ENCODE measurements around the gene PCSK6. TPM values are rescaled to one million over a fixed set of nuclear protein-coding genes. Genes with fewer than 3 reads are reported as not detected.

PCSK6 gene
- total RNA-seq, 1 experiment from 2014 or later, result 10.6 TPM

- in situ Hi-C loops (cut with HindIII; ENCODE audit: low pct_unique_long_range_greater_than_20kb, low sequenced_read_pairs), result no loop called here
- H3K36me3 ChIP-seq (ENCODE audit: control insufficient read depth, insufficient read depth, low read length), result no peaks in the 10 kb centered on the region
- H3K9me3 ChIP-seq (ENCODE audit: control insufficient read depth, insufficient read depth, low read depth, low read length), result no peaks in the 10 kb centered on the region
- intact Hi-C loops (cut with micrococcal nuclease; ENCODE audit: unreplicated experiment), result no loop called here
- ChIA-PET CTCF (no interaction called here), POLR2A (no interaction called here)
- H3K4me1 ChIP-seq (ENCODE audit: control insufficient read depth, insufficient read depth, low read length), result no peaks in the 10 kb centered on the region
- no peak overlapping the region for H3K27ac ChIP-seq (ENCODE audit: low read length)
- TF ChIP-seq REST (IDR thresholded peaks at IDR 0.05; ENCODE audit: insufficient read depth in 1 of 2, low read depth in 2 of 2, low read length in 1 of 2) (no peak), POLR2AphosphoS5 (IDR thresholded peaks at IDR 0.05; ENCODE audit: low read depth, low read length) (no peak), TCF7L2 (IDR thresholded peaks at IDR 0.05; ENCODE audit: low read depth, low read length) (no peak), SIN3A (IDR thresholded peaks at IDR 0.05; ENCODE audit: borderline replicate concordance, insufficient read depth, low read depth, low read length) (no peak)
- TF ChIP-seq, protein P1, sequence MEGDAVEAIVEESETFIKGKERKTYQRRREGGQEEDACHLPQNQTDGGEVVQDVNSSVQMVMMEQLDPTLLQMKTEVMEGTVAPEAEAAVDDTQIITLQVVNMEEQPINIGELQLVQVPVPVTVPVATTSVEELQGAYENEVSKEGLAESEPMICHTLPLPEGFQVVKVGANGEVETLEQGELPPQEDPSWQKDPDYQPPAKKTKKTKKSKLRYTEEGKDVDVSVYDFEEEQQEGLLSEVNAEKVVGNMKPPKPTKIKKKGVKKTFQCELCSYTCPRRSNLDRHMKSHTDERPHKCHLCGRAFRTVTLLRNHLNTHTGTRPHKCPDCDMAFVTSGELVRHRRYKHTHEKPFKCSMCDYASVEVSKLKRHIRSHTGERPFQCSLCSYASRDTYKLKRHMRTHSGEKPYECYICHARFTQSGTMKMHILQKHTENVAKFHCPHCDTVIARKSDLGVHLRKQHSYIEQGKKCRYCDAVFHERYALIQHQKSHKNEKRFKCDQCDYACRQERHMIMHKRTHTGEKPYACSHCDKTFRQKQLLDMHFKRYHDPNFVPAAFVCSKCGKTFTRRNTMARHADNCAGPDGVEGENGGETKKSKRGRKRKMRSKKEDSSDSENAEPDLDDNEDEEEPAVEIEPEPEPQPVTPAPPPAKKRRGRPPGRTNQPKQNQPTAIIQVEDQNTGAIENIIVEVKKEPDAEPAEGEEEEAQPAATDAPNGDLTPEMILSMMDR (IDR thresholded peaks at IDR 0.05), result no peak
- H3K27me3 ChIP-seq (ENCODE audit: control insufficient read depth, insufficient read depth, low read length), result no peaks in the 10 kb centered on the region
- ATAC-seq, result no peak
- no peak overlapping the region for H3K4me3 ChIP-seq (ENCODE audit: low read depth in 2 of 2, low read length in 2 of 2)
- no peak for DNase-seq (ENCODE audit: low read depth, low spot score)
- no TSS peak for BruUV-seq (replicated peaks)
Measured at GRCh38 chr15:101434032-101434920, 55.2 kb downstream of the PCSK6 start.

DNA sequence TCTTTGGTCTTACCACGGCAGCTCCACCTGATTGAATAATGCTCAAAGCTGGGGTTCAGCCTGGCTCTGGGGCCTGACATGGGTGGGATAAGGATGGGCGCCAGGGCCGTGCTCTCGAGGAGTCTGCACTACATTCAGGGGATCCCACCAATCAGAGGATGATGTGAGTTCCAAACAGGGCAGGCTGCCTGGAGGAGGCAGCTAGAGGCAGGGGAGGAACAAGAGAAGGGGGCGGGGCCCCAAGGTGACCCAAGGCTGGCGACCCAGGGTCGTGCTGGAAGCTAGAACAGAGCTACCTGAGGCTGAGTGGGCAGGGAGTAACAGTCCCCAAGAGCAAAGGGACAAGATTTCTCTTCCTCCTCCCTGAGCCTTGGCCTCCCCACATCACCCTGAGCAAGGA, 56.1 kb downstream of the PCSK6 start:
- DNase-seq (ENCODE audit: low read depth, low spot score) (no peak), ATAC-seq (no peak)
- no peak for TF ChIP-seq TCF7L2 (IDR thresholded peaks at IDR 0.05; ENCODE audit: low read depth, low read length)
- no peak for TF ChIP-seq POLR2AphosphoS5 (IDR thresholded peaks at IDR 0.05; ENCODE audit: low read depth, low read length)
- TF ChIP-seq SIN3A (IDR thresholded peaks at IDR 0.05; ENCODE audit: borderline replicate concordance, insufficient read depth, low read depth, low read length), result no peak
- TF ChIP-seq, protein P1 (IDR thresholded peaks at IDR 0.05), result no peak
- TF ChIP-seq REST (IDR thresholded peaks at IDR 0.05; ENCODE audit: insufficient read depth in 1 of 2, low read depth in 2 of 2, low read length in 1 of 2), result no peak
- H3K27ac ChIP-seq (ENCODE audit: low read length), result no peak overlapping the region
- ChIA-PET CTCF (no interaction called here), POLR2A (no interaction called here)
- in situ Hi-C loops (cut with HindIII; ENCODE audit: low pct_unique_long_range_greater_than_20kb, low sequenced_read_pairs), result no loop called here
- no peaks in the 10 kb centered on the region for H3K9me3 ChIP-seq (ENCODE audit: control insufficient read depth, insufficient read depth, low read depth, low read length)
- no peak overlapping the region for H3K4me3 ChIP-seq (ENCODE audit: low read depth in 2 of 2, low read length in 2 of 2)
- no peaks in the 10 kb centered on the region for H3K36me3 ChIP-seq (ENCODE audit: control insufficient read depth, insufficient read depth, low read length)
- 0 out of 2 replicates have a peak, but pooled peaks cover 3% of the 10 kb centered on the region for H3K4me1 ChIP-seq (ENCODE audit: control insufficient read depth, insufficient read depth, low read length)
- BruUV-seq (replicated peaks), result no TSS peak
- H3K27me3 ChIP-seq (ENCODE audit: control insufficient read depth, insufficient read depth, low read length), result no peaks in the 10 kb centered on the region
- intact Hi-C loops (cut with micrococcal nuclease; ENCODE audit: unreplicated experiment), result no loop called here

Data from Panc1 (cell line).